ENCODE measurements around the gene DNM3. TPM values are rescaled to one million over a fixed set of nuclear protein-coding genes. Genes with fewer than 3 reads are reported as not detected.

Gene DNM3
- total RNA-seq, 1 donor from 2014 or later = 15.4 TPM

DNA sequence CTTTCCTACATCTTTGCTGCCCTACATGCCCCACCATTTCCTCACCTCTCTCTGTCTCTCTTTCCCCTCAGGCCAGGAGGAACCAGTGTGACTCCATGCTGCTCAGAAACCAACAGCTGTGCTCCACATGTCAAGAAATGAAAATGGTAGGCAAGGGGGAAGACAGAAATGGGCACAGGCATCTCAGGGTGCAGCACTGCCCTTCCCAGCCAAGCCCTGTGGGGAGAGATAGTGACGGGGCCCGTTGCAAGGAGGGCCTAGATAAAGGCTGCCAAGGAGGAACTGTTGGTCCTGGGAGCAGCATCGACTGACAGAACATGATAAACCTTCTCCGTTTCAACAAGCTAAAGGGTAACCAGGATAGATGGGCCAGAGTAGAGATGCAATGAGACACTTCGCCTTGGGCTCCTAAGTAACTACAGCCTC lies 615.1 kb downstream of the DNM3 start:
- no peak for DNase-seq
- no peak overlapping the region for H3K4me3 ChIP-seq
- no peaks in the 10 kb centered on the region for H3K36me3 ChIP-seq
- no peak overlapping the region for H3K27ac ChIP-seq
- H3K9me3 ChIP-seq = no peaks in the 10 kb centered on the region
- ATAC-seq = no peak
- TF ChIP-seq CTCF (IDR thresholded peaks at IDR 0.05) = no peak
- intact Hi-C loops (cut with DNase I) = no loop called here
- no peaks in the 10 kb centered on the region for H3K4me1 ChIP-seq
- no peaks in the 10 kb centered on the region for H3K27me3 ChIP-seq

DNA sequence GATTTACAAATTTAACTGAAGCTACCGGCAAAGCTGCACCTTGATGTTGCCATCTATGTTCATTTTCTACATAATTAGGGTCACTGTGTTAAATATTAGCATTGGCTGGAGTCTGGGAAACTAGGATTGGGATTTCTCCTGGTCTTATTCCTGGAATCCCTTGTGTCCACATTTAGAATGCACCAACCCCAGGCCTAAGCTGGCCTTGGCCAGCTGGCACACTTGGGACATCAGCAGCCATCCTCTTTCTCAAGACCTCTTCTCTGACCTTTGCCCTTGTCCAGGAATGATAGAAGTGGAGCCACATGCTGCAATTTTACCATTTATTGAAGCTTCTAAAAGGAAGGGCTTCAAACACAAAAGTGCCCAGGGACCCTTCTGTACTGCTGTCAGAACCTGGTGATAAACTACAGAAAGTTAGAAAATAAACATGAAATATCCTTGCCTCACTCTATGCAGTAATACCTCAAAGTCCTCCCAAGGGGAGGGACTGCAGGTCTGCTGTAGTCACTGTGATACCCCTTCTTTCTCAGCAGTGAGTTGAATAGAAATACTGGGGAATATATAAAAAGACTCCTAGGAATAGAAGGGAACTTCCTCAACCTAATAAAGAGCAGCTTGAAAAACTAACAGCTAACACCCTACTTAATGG lies 616.3 kb downstream of the DNM3 start:
- intact Hi-C loops (cut with DNase I) = no loop called here
- no peak for ATAC-seq
- H3K9me3 ChIP-seq = no peaks in the 10 kb centered on the region

GRCh38 chr1:172460177-172460576 lies 618.9 kb downstream of the DNM3 start:
- H3K36me3 ChIP-seq = no peaks in the 10 kb centered on the region
- H3K27ac ChIP-seq = no peak overlapping the region
- H3K4me3 ChIP-seq = no peak overlapping the region
- ATAC-seq = no peak
- H3K27me3 ChIP-seq = no peaks in the 10 kb centered on the region
- H3K4me1 ChIP-seq = no peaks in the 10 kb centered on the region
- no peak for TF ChIP-seq CTCF (IDR thresholded peaks at IDR 0.05)
- DNase-seq = no peak
- no peaks in the 10 kb centered on the region for H3K9me3 ChIP-seq
- intact Hi-C loops (cut with DNase I) = no loop called here

More for the DNA sequence above, 616.3 kb downstream of the DNM3 start:
- Histone ChIP-seq H3K27ac (no peak overlapping the region), H3K4me3 (no peak overlapping the region), H3K36me3 (no peaks in the 10 kb centered on the region), H3K4me1 (no peaks in the 10 kb centered on the region), H3K27me3 (no peaks in the 10 kb centered on the region)
- DNase-seq = no peak
- TF ChIP-seq CTCF (IDR thresholded peaks at IDR 0.05) = no peak

GRCh38 chr1:172460887-172461315 lies 619.6 kb downstream of the DNM3 start:
- H3K4me1 ChIP-seq = no peaks in the 10 kb centered on the region
- DNase-seq = no peak
- no peak overlapping the region for H3K27ac ChIP-seq
- no peak overlapping the region for H3K4me3 ChIP-seq
- ATAC-seq = peak; percentile 40
- TF ChIP-seq CTCF (IDR thresholded peaks at IDR 0.05) = no peak
- H3K36me3 ChIP-seq = no peaks in the 10 kb centered on the region
- intact Hi-C loops (cut with DNase I) = no loop called here
- H3K9me3 ChIP-seq = no peaks in the 10 kb centered on the region
- no peaks in the 10 kb centered on the region for H3K27me3 ChIP-seq

Small RNAs within 50 kb of the gene (microRNA-seq; reads per million reads assigned to microRNA genes)
- gene MIR199A2 (ENCODE audit: borderline microRNAs expressed) (22.1 reads per million, percentile 46 among the genes with 10 or more reads in this experiment), gene MIR3120 (ENCODE audit: borderline microRNAs expressed) (not detected)

Other genes starting within 250 kb of the DNM3 start
- not detected for gene MYOCOS, start 219.3 kb upstream of the DNM3 start, total RNA-seq
- gene MYOC, start 188.8 kb upstream of the DNM3 start, total RNA-seq = 0.69 TPM
- 19.2 TPM for gene VAMP4, start 99.4 kb upstream of the DNM3 start, total RNA-seq
- 27.8 TPM for gene METTL13, start 59.8 kb upstream of the DNM3 start, total RNA-seq

Measured in upper lobe of right lung (tissue), 1 donor.